ENCODE data around the gene LMF2.
"Not testable (repeated sequence)": the region's sequence is repeated elsewhere in the genome, so short reads cannot be mapped to it uniquely, and the experiment has no call there.

Gene LMF2

GRCh38 chr22:50507421-50507990 lies at the start of gene LMF2:
TSS of gene LMF2 (minus strand) at chr22:50507702. CDS start at chr22:50507675, 27 bp downstream.
- DNase-seq: no peak

DNA sequence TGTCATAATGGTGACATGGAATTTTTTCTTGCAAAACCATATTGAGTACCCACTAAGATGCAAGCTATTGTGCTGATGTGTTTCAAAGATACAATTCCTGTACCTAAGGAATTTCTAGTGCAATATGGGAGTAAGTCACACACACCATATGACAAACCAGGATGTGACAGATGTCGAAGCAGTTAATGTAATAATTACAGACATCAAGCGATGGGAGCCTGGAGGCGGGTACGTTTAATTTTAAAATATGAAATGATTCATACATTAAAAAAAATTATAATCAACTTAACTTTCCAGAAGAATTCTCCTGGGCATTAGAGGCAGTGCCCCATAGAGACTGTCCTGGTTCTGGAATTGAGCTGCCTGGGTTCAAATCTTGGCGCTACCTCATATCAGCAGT lies 49.2 kb upstream of the LMF2 start:
- DNase-seq: no peak

DNA sequence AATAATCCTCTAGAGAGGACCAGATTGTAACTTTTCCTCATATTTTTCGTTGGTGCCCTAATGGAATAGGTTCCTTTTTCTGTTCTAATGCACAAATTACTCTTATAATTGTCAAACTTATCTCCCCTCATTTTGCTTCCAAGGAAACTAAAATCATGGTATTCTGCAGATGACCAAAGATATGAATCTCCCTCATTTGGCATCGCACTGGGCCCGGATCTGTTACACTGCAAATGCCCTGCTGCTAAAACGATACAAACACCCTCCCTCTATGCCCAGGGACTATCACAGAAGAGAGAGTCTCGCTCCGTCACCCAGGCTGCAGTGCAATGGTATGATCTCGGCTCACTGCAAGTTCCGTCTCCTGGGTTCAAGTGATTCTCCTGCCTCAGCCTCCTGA lies 45.8 kb upstream of the LMF2 start:
- no peak for DNase-seq

DNA sequence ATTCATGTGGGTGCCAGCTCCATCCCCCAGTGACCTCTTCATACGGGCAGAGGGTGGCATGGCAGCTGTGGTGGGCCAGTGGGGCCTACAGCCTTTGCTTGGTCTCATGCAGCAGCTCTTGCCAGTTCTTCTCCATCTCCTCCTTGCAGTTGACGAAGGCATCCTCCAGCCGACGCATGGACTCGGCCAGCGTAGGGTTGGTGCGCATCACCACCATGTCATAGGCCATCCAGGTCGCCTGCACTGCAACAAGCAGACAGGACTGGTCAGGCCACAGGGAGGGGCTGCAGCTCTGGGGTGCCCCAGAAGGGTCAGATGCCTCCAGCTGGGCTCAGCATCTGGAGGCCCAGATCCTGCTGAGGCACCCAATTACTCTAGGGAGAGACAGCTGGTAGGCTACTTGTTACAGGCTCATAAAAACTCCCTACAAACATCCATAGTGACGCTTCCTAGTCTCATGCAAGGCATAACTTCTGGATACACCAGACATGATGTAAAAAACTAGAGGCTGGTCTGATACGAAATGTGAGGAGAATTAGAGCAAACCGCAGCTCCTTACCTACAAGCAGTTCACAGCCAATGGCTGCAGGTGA lies 43.8 kb upstream of the LMF2 start:
- DNase-seq: no peak

DNA sequence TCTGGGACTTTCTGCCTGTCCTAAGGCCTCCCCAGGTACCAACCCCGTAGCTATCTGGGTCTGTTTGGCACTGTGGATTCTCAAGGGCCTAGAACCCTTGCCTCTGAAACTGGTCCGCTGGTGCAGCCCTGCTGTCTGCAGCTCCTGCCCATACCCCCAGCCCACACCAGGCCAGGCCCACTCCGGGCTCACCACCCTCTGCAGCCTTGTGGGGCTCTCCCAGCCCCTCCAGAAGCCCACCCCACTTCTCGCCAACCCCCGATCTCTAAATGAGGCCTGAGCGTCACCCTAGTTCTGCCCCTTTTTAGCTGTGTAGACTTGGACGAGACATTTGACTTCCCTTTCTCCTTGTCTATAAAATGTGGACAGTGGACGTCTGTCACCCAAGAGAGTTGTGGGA lies 42.9 kb upstream of the LMF2 start:
- no peak for DNase-seq

DNA sequence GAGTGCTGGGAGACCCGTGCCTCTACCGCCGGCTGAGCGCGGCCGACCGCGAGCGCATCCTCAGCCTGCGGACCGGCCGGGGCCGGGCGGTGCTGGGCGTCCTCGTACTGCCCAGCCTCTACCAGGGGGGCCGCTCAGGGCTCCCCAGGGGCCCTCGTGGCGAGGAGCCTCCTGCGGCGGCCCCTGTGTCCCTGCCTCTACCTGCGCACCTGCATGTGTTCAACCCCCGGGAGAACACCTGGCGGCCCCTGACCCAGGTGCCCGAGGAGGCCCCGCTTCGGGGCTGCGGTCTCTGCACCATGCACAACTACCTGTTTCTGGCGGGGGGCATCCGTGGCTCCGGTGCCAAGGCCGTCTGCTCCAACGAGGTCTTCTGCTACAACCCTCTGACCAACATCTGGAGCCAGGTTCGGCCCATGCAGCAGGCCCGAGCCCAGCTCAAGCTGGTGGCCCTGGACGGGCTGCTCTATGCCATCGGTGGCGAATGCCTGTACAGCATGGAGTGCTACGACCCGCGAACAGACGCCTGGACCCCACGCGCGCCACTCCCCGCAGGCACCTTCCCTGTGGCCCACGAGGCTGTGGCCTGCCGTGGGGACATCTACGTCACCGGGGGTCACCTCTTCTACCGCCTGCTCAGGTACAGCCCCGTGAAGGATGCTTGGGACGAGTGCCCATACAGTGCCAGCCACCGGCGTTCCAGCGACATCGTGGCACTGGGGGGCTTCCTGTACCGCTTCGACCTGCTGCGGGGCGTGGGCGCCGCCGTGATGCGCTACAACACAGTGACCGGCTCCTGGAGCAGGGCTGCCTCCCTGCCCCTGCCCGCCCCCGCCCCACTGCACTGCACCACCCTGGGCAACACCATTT lies 41.7 kb upstream of the LMF2 start:
- no peak for DNase-seq

DNA sequence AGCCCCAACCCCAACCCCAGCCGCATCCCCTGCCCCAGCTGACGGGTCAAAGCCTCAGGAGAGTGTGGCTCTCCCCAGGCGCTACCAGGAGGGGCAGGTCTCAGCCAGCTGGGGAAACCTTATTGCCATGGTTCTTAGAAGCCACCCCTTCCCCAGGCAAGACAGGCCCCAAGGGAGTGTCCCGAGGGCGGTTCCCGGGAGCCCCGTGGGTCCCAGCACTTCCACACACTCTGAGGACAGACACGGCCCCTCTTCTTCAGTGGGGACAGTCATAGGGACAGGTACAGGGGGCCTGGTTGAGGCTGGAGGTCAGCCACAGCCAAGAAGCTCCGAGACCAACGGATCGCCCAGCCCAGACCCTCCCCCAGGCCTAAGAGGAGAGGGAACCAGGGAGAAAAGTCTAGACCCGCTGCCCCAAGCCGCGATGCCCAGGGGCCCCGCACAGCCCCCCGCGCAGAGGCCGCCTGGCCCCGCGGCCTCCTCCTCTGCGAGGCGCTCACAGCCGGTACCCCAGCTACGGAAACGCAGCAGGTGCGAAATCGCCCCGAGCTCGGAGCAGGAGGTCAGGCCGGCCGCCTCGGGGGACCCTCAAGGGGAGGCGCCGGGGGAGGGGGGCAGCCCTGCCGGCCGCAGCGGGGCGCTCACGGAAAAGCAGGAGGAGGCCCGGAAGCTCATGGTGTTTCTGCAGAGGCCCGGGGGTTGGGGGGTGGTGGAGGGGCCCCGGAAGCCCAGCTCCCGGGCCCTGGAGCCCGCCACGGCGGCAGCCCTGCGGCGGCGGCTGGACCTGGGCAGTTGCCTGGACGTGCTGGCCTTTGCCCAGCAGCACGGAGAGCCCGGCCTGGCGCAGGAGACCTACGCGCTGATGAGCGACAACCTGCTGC lies 40.8 kb upstream of the LMF2 start:
- no peak for DNase-seq

DNA sequence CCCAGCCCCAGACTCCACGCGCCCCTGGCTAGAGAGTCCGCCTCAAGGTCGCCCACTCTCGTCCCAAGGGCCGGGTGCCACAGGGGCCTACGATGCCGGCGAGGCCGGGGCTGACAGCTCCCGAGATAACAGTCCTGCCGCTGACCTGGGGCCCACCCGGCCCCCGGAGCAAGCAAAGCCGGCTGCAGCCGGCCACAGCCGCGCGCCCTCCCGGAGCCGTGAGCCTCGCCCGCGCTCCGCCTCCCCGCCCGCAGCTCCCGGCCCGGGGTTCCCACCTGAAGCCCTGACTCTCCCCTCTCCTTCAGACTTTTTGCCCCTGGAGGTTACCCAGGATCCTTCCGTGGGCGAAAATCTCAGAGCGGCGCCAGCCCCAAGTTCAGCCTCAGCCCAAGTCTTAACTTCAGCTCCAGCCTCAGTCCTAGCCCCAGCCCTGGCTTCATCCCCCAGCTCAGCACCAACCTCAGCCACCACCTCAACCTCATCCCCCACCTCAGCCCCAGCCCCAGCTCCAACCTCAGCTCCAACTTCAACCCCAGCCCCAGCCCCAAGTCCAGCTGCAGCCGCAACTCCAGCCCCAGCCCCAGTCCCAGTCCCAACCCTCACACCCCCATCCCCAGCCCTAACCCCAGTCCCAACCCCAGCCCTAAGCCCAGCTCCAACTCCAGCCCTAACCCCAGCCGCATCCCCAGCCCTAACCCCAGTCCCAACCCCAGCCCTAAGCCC lies 39.9 kb upstream of the LMF2 start:
- DNase-seq: no peak

GRCh38 chr22:50546326-50547262 lies 39.1 kb upstream of the LMF2 start:
- no peak for DNase-seq

GRCh38 chr22:50545522-50546325 lies 38.2 kb upstream of the LMF2 start, which contains the start of gene KLHDC7B:
TSS of gene KLHDC7B (plus strand) at chr22:50545899. CDS start at chr22:50546244, 345 bp downstream.
- no peak for DNase-seq

GRCh38 chr22:50544746-50545253 lies 37.3 kb upstream of the LMF2 start:
- DNase-seq: no peak

DNA sequence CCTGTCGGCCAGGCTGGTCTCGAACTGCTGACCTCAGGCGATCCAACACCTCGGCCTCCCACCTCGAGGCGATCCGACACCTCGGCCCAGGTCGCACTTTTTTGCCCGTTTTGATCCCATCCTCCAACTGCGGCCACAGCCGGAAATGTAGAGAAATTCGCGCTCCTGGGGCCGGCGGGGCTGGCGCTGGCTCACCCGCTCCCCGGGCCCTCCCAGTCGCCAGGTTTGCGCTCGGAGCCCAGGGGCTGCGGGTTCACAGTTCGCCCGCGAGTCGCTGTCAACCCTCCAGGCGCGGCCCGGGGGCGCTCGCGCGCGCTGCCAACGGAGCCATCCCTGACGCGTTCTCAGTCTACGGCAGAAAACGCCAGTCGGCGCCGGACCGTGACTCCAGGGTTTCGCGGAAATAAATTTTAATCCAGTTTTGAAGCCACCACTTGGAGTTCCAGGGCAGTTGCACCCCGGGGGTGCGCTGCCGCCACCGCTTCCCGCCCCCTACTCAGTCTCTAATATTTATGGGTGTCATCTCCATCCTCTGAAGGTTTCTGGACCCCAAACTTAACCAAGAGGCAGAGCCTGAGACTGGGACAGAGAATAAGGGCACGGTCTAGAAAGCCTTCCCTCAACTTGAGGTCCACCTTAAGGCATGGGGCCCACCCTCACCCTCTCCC lies 36.7 kb upstream of the LMF2 start:
- DNase-seq: peak; percentile 2 to 86

GRCh38 chr22:50542416-50542927 lies 35.0 kb upstream of the LMF2 start:
- no peak for DNase-seq

DNA sequence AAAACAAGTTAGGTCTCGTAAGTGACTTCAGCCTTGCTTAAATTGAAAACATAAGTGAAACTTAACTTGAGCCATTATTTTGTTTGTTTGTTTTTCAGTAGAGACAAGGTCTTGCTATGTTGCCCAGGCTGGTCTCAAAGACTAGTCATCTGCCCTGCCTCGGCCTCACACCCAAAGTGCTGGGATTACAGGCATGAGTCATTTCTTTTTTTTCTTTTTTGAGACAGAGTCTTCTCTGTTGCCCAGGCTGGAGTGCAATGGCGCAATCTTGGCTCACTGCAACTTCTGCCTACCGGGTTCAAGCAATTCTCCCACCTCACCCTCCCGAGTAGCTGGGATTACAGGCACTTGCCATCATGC lies 34.1 kb upstream of the LMF2 start:
- not testable (repeated sequence) for DNase-seq

GRCh38 chr22:50540381-50540780 lies 32.9 kb upstream of the LMF2 start:
- no peak for DNase-seq

DNA sequence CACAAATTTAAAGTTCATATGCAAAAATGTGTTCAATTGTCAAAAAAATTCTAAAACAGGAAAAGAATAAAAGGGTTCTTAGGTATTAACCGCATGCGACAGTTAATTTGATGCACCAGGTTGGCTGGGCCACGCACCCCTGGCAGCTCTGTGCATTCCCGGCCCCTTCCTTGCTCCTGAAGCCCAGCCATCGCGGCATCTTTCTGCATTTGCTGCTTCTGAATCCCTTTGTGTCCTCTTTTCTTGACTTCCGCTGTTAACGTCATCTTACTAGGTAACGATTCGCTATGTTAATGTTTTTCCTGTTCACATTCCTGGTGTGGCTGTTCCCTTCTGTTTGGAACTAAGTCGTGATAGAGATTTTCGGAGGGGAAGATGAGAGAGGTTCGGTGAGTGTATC lies 30.3 kb upstream of the LMF2 start:
- no peak for DNase-seq

GRCh38 chr22:50536226-50536625 lies 28.7 kb upstream of the LMF2 start:
- no peak for DNase-seq

GRCh38 chr22:50535113-50535512 lies 27.6 kb upstream of the LMF2 start:
- DNase-seq: no peak
